Fibroblast of peridontal ligament (primary cell): Measurements from ENCODE around the gene VAMP7.
"Not testable (repeated sequence)": the region's sequence is repeated elsewhere in the genome, so short reads cannot be mapped to it uniquely, and the experiment has no call there.

ENCODE experiments used
- DNase-seq: peaks from one replicate; pipeline ENCODE4 v3.0.0-alpha.2; 2010; ENCODE audit errors: extremely low read depth

Gene VAMP7, protein sequence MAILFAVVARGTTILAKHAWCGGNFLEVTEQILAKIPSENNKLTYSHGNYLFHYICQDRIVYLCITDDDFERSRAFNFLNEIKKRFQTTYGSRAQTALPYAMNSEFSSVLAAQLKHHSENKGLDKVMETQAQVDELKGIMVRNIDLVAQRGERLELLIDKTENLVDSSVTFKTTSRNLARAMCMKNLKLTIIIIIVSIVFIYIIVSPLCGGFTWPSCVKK

DNA sequence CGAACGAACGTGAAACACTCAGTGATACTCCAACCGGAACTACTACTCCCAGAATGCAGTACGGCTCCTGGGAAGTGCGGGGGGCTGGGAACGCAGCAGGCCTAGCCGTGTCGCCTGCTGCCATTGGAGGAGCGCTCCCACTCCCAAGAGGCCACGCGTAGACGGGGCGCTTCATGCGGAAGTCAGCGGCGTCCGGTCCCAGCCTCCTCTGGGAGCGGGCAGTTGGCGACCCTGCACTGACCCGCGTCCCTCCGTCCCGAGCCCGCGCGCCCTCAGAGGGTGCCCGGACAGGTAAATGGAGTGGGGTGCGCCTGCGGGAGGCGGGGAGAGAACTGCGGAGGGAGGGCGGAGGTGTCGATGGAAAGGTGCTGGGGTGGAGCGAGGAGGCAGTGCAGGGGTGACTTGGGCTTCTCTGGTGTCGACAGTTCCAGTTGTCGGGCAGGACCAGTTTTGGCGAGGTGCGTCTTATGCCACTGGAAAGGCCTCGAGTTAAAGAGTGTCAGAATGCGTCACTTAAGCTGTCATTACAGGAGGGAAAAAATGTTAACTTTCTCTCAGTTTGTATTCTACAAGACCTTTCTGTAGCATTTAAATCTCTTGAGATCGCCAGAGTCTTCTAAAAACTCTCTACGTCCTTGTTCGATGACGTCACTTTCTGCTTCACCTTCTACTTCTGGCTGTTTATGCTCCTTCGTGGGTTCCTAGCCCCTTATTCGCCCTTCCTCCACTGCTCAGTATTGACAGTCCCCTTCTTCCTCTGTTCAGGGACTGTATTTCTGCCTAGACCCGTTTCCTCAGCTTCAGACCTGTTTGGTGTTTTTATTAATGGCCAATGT, at the start of gene VAMP7:
Gene VAMP7, plus strand, starts transcription at position 188 of the 836 bp plus-strand sequence. CDS start 8,122 bp downstream, outside the sequence.
- DNase-seq, result peak; percentile 77

GRCh38 chrX:155841232-155841631, 39.9 kb upstream of the VAMP7 start:
- no peak for DNase-seq

DNA sequence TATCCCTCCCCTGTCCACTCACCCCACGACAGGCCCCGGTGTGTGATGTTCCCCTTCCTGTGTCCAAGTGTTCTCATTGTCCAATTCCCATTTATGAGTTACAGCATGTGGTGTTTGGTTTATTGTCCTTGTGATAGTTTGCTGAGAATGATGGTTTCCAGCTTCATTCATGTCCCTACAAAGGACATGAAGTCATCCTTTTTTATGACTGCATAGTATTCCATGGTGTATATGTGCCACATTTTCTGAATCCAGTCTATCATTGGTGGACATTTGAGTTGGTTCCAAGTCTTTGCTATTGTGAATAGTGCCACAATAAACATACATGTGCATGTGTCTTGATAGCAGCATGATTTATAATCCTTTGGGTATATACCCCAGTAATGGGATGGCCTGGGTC, 29.4 kb upstream of the VAMP7 start:
- not testable (repeated sequence) for DNase-seq

DNA sequence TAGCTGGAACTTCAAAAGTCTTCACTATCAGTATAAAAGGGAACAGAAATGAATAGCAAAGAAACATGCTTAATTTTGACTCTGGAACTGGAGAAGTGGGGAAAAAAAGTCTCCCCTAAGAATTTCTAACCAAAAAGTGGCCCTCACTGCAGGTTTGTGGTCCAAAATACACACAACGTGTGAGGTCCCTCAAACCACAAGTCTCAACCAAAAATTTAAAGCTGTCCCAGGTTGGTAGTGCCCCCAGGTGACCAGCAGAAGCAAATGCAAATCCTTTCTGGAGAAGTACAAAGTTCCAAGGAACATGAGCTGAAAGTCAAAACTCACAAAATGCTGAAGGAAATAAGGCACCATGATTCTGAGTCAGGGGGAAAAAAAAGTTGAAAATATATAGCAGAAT, 23.6 kb upstream of the VAMP7 start:
- peak; percentile 4 for DNase-seq

- DNase-seq, result peak; percentile 10
These were observed 16.5 kb upstream of the VAMP7 start for GRCh38 chrX:155864655-155865054.

DNA sequence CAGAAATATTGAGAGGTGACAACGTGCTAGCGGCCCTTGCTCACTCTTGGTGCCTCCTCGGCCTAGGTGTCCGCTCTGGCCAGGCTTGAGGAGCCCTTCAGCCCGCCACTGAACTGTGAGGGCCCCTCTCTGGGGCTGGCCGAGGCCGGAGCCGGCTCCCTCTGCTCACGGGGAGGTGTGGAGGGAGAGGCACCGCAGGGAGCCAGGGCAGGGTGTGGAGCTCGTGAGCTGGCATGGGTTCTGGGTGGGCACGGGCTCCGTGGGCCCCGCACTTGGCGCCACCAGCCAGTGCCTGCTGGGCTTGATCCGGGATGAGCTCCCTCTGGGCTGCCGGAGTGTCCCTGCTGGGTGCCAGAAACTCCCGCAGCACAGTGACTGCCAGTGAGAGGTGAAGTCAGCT, 16.0 kb upstream of the VAMP7 start:
- no peak for DNase-seq

DNA sequence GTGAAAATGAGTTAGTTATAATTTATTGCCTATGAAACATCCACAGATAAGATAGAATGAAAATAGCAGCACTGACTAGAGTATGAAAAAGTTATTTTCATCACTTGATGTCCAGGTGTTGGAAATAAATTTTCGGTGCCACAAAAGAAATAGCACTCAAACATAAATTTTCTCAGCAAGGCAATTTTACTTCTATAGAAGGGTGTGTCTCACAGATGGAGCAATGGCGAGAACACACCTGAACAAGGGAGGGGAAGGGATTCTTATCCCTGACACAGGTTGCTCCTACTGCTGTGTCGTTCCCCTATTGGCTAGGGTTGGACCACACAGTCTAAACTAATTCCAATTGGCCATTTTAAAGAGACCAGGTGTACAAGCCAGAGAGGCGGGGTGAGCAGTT, 13.3 kb upstream of the VAMP7 start:
- no peak for DNase-seq

DNA sequence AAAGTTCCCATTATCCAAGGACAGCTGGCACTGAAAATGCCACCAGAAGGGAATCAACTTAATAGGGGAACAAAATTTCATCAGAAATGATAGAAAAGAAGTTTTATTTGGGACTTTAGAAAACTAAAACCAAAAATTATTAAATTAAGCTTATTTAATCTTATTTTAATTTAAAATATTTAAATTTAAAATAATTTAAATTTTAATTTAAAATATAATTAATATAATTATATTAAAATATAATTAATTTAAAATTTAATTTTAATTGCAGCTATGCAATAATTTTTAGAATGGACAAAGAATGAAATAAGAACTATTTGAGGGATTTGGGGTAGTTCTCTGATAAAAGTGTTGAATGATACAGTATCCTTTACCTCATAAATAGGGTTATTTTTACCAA, 10.2 kb upstream of the VAMP7 start:
- DNase-seq, result no peak

DNA sequence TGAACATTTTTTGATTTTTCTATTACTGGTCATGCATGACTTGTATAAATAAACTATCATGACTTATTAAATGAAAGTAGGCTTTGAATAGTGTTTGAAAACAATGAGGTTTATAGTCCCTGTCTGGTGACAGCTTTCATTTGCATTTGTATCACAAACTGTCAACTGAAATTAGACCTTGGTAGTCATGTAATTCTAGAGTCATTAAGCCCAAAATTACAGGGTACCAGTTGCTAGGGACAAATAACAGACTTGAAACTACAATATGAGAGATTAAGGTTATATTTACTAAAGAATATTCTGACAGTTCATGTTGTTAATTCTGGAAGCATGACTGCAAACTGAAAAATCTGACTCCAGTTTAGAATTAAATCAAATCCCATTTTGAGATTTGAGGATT, 9.2 kb upstream of the VAMP7 start:
- DNase-seq, result no peak

- no peak for DNase-seq
These were observed 8.0 kb upstream of the VAMP7 start for GRCh38 chrX:155873188-155873587.

GRCh38 chrX:155874571-155875244, 6.4 kb upstream of the VAMP7 start:
- peak; percentile 5 for DNase-seq

GRCh38 chrX:155876704-155877103, 4.4 kb upstream of the VAMP7 start:
- no peak for DNase-seq

GRCh38 chrX:155877288-155877687, 3.9 kb upstream of the VAMP7 start:
- no peak for DNase-seq

DNA sequence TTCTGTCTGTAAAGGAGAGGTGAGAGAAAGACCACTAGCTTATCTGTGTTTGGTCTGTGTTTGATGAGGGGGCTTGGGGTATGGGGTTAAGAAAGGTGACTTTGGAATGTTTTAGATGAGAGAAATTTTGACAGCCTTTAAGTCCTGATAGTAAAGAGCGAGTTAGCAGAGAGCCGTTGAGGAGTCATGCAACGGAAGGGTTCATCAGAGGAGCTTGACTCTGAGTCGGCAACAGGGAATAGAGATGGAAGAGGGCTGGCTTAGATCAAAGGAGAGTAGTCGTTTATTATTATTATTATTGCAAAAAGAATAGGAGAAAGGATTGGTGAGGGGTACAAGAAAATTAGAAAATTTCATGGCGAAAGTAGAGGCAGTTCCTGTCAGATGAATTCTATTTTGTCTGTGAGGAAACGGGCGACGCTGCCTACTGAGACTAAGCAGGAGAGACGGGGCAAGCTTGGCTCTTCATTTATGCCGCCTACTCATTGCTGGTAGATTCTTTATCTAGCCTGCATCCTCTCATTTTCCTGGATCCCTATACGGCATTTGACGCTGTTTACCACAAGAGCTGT, 473 bp upstream of the VAMP7 start:
- peak; percentile 24 for DNase-seq

- no peak for DNase-seq
These were observed 5.3 kb downstream of the VAMP7 start for GRCh38 chrX:155886409-155886808.

DNA sequence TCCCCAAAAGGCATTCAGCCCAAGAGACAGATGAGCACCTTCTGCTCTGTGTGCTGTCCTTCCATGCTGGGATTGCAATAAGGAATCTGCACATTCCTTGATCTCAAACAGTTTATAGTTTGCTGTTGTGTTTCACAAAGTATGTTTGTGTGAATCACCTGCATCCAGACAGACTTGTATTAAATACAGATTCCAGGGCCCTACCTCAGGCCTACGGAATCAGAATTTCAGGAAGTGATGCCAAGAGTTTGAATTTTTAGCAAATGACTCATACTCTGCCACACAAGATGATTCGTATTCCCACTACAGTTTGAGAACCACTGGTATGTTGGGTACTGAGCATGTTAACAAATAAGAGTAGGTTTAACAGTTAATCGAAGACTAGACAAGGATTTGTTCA, 7.0 kb downstream of the VAMP7 start:
- peak; percentile 77 for DNase-seq

DNA sequence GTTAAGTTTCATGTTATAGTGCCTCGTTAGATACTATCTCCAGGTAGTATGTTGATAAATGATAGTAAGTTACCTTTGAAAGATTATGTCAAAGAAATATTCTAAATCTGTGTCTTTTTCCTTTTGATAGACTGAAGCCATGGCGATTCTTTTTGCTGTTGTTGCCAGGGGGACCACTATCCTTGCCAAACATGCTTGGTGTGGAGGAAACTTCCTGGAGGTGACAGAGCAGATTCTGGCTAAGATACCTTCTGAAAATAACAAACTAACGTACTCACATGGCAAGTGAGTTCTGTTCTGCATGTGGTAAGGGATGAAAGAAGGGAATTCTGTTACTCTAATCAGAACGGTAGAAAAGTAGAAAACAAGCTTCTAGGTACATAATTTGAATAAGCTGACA, 8.2 kb downstream of the VAMP7 start:
- no peak for DNase-seq

DNA sequence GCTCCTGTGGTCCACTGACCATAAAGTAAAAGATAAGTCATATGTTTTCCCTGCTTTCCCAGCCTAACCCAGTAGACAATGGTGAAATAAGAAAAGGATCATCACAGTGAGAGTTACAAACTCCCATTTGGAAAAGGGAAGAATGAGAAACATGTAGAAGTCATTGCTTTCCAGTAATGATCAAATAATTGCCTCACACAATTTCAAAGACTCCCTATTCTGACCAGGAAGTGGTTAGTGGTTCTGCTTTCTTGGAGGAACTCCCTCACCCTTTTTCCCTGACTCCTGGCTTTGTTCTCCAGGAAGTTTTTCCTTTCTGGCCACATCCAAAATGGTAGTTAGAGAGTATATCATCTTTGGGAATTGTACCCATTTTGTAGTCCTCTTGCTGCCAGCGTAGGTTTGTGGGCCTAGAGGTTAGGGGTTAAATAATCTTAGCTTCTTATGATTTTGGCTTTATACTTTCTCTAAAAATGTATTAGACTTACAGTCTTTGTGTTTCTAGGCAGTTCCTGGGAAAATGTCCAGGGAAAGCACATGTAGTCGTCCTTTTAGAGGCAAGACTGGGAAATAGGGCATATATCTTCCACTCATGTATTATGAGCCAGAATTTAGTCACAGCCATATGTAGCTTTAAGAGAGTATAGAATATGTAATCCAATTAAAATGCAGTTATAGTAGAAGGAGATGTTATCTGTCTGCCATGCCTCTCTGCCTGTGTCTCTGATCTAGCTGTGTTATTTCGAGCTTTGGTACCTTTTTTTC, 10.5 kb downstream of the VAMP7 start:
- no peak for DNase-seq

- DNase-seq, result no peak
These were observed 12.4 kb downstream of the VAMP7 start for GRCh38 chrX:155893521-155893920.

GRCh38 chrX:155896512-155896911, 15.4 kb downstream of the VAMP7 start:
- DNase-seq, result no peak

- no peak for DNase-seq
These were observed 18.2 kb downstream of the VAMP7 start for GRCh38 chrX:155899366-155899765.

- no peak for DNase-seq
These were observed 19.6 kb downstream of the VAMP7 start for GRCh38 chrX:155900765-155901164.
